IPS-20b (cell line): ENCODE results near the gene ATP1A1.

Source experiments
- H3K27ac ChIP-seq: one replicate; pipeline ENCODE4 v1.5.1; 2013; ENCODE audit warnings: low read length
- H3K27me3 ChIP-seq: 2 replicates; pipeline ENCODE4 v1.6.1; 2013; ENCODE audit warnings: mild to moderate bottlenecking, low read length, inconsistent platforms; ENCODE audit not compliant: insufficient read depth
- H3K36me3 ChIP-seq: 2 replicates; pipeline ENCODE4 v1.6.1; 2013; ENCODE audit warnings: low read depth, mild to moderate bottlenecking, inconsistent platforms, low read length, moderate library complexity; ENCODE audit not compliant: insufficient read depth
- H3K4me1 ChIP-seq: 2 replicates; pipeline ENCODE4 v1.6.1; 2013; ENCODE audit warnings: mild to moderate bottlenecking, control low read depth, inconsistent platforms, low read length, moderate library complexity; ENCODE audit not compliant: insufficient read depth
- H3K4me3 ChIP-seq: 2 replicates; pipeline ENCODE4 v1.5.1; 2013; ENCODE audit warnings: mild to moderate bottlenecking, low read length, inconsistent platforms
- H3K9ac ChIP-seq: 2 replicates; pipeline ENCODE4 v1.6.1; 2013; ENCODE audit warnings: low read depth, mild to moderate bottlenecking, inconsistent platforms, low read length, moderate library complexity
- H3K9me3 ChIP-seq: 2 replicates; pipeline ENCODE4 v1.6.1; 2013; ENCODE audit warnings: mild to moderate bottlenecking, low read depth, low read length, inconsistent platforms; ENCODE audit not compliant: insufficient read depth

The ATP1A1 gene

GRCh38 chr1:116333171-116334014, 39.7 kb upstream of the ATP1A1 start:
- Histone ChIP-seq H3K27ac (no peak overlapping the region), H3K4me1 (peaks cover 13% of the 10 kb centered on the region; the same call in 1 of the 2 replicates), H3K9me3 (no peaks in the 10 kb centered on the region), H3K9ac (no peak overlapping the region), H3K27me3 (no peaks in the 10 kb centered on the region), H3K4me3 (no peak overlapping the region), H3K36me3 (no peaks in the 10 kb centered on the region)

- H3K27me3 ChIP-seq, result no peaks in the 10 kb centered on the region
- H3K9ac ChIP-seq, result no peak overlapping the region
- H3K4me3 ChIP-seq, result no peak overlapping the region
- H3K9me3 ChIP-seq, result no peaks in the 10 kb centered on the region
- no peaks in the 10 kb centered on the region for H3K36me3 ChIP-seq
- peaks cover 13% of the 10 kb centered on the region; the same call in 1 of the 2 replicates for H3K4me1 ChIP-seq
- H3K27ac ChIP-seq, result no peak overlapping the region
Observed at GRCh38 chr1:116334015-116334547, 39.0 kb upstream of the ATP1A1 start.

- no peaks in the 10 kb centered on the region for H3K9me3 ChIP-seq
- H3K27me3 ChIP-seq, result no peaks in the 10 kb centered on the region
- no peak overlapping the region for H3K4me3 ChIP-seq
- peaks cover 13% of the 10 kb centered on the region; the same call in 1 of the 2 replicates for H3K4me1 ChIP-seq
- H3K36me3 ChIP-seq, result no peaks in the 10 kb centered on the region
- H3K27ac ChIP-seq, result no peak overlapping the region
- H3K9ac ChIP-seq, result no peak overlapping the region; the same call in 1 of the 2 replicates
Observed at GRCh38 chr1:116334868-116335635, 38.0 kb upstream of the ATP1A1 start.

GRCh38 chr1:116335850-116336624, 37.0 kb upstream of the ATP1A1 start:
- Histone ChIP-seq H3K27me3 (no peaks in the 10 kb centered on the region), H3K4me1 (peaks cover 13% of the 10 kb centered on the region; the same call in 1 of the 2 replicates), H3K9ac (no peak overlapping the region), H3K36me3 (no peaks in the 10 kb centered on the region), H3K27ac (no peak overlapping the region), H3K4me3 (no peak overlapping the region), H3K9me3 (no peaks in the 10 kb centered on the region)

GRCh38 chr1:116337398-116337797, 35.6 kb upstream of the ATP1A1 start:
- H3K4me1 ChIP-seq, result peaks cover 13% of the 10 kb centered on the region; the same call in 1 of the 2 replicates
- no peak overlapping the region for H3K4me3 ChIP-seq
- H3K27ac ChIP-seq, result no peak overlapping the region
- no peaks in the 10 kb centered on the region for H3K27me3 ChIP-seq
- H3K9me3 ChIP-seq, result no peaks in the 10 kb centered on the region
- no peaks in the 10 kb centered on the region for H3K36me3 ChIP-seq
- no peak overlapping the region for H3K9ac ChIP-seq

- H3K36me3 ChIP-seq, result no peaks in the 10 kb centered on the region
- no peak overlapping the region for H3K27ac ChIP-seq
- no peak overlapping the region for H3K4me3 ChIP-seq
- H3K9me3 ChIP-seq, result no peaks in the 10 kb centered on the region
- H3K9ac ChIP-seq, result no peak overlapping the region
- H3K27me3 ChIP-seq, result no peaks in the 10 kb centered on the region
- peaks cover 13% of the 10 kb centered on the region; the same call in 1 of the 2 replicates for H3K4me1 ChIP-seq
Observed at GRCh38 chr1:116338400-116338799, 34.6 kb upstream of the ATP1A1 start.

- Histone ChIP-seq H3K9ac (no peak overlapping the region), H3K4me1 (no peaks in the 10 kb centered on the region; the same call in 1 of the 2 replicates), H3K9me3 (no peaks in the 10 kb centered on the region), H3K4me3 (no peak overlapping the region), H3K27ac (no peak overlapping the region), H3K27me3 (no peaks in the 10 kb centered on the region), H3K36me3 (no peaks in the 10 kb centered on the region)
Observed at GRCh38 chr1:116340506-116341231, 32.4 kb upstream of the ATP1A1 start.

GRCh38 chr1:116343019-116343418, 30.0 kb upstream of the ATP1A1 start:
- H3K4me1 ChIP-seq, result peaks cover 2% of the 10 kb centered on the region; the same call in 1 of the 2 replicates

GRCh38 chr1:116345011-116345410, 28.0 kb upstream of the ATP1A1 start:
- Histone ChIP-seq H3K4me1 (peaks cover 2% of the 10 kb centered on the region; the same call in 1 of the 2 replicates), H3K4me3 (no peak overlapping the region), H3K36me3 (no peaks in the 10 kb centered on the region), H3K27me3 (no peaks in the 10 kb centered on the region), H3K9ac (no peak overlapping the region), H3K27ac (no peak overlapping the region), H3K9me3 (no peaks in the 10 kb centered on the region)

More at GRCh38 chr1:116343019-116343418, 30.0 kb upstream of the ATP1A1 start:
- Histone ChIP-seq H3K36me3 (no peaks in the 10 kb centered on the region), H3K9me3 (no peaks in the 10 kb centered on the region), H3K4me3 (no peak overlapping the region), H3K9ac (no peak overlapping the region), H3K27ac (no peak overlapping the region), H3K27me3 (no peaks in the 10 kb centered on the region)

- Histone ChIP-seq H3K27me3 (no peaks in the 10 kb centered on the region), H3K27ac (no peak overlapping the region), H3K4me1 (peaks cover 2% of the 10 kb centered on the region; the same call in 1 of the 2 replicates)
Observed at GRCh38 chr1:116345843-116346242, 27.2 kb upstream of the ATP1A1 start.

More at GRCh38 chr1:116345843-116346242, 27.2 kb upstream of the ATP1A1 start:
- Histone ChIP-seq H3K36me3 (no peaks in the 10 kb centered on the region), H3K4me3 (0 out of 2 replicates have a peak overlapping the region, but pooled peaks have one; percentile 22), H3K9me3 (no peaks in the 10 kb centered on the region), H3K9ac (no peak overlapping the region)
